CD8-positive, alpha-beta memory T cell (primary cell): Measurements from ENCODE around the gene CCDC167. TPM values are rescaled to one million over a fixed set of nuclear protein-coding genes. Genes with fewer than 3 reads are reported as not detected.

Experiments used
- CTCF ChIA-PET: fragments of 350-600 bp; sonication (Branson Sonifier 250); formaldehyde crosslinking; loops from one replicate; lab custom pipeline; 2021; ENCODE audit warnings: antibody characterized with exemption; lab: Charles Lee
- POLR2A ChIA-PET: fragments of 350-600 bp; sonication (Branson Sonifier 250); formaldehyde crosslinking; loops from one replicate; lab custom pipeline; 2021; ENCODE audit warnings: antibody characterized with exemption; lab: Charles Lee
- DNase-seq, 5 donors: peaks; one replicate each; pipeline versions ENCODE4 v3.0.0 to v3.0.0-alpha.2; 2020 to 2022; ENCODE audit warnings: mixed read lengths in 1 of 5
- H3K27ac ChIP-seq: one replicate; pipeline ENCODE4 v1.7.0; 2013; ENCODE audit warnings: low read depth, mild to moderate bottlenecking, low read length, moderate library complexity
- H3K27me3 ChIP-seq: 2 replicates; pipeline ENCODE4 v1.7.0; 2013; ENCODE audit warnings: low read length, mild to moderate bottlenecking; ENCODE audit not compliant: insufficient read depth, poor library complexity, severe bottlenecking
- H3K36me3 ChIP-seq: 2 replicates; pipeline ENCODE4 v1.7.0; 2013; ENCODE audit warnings: mild to moderate bottlenecking, low read length, moderate library complexity; ENCODE audit not compliant: insufficient read depth
- H3K4me1 ChIP-seq: 2 replicates; pipeline ENCODE4 v1.7.0; 2013; ENCODE audit warnings: mild to moderate bottlenecking, low read length, moderate library complexity; ENCODE audit not compliant: insufficient read depth
- H3K4me3 ChIP-seq: 2 replicates; pipeline ENCODE4 v1.7.0; 2013; ENCODE audit warnings: mild to moderate bottlenecking, low read length
- H3K9me3 ChIP-seq: 2 replicates; pipeline ENCODE4 v1.7.0; 2013; ENCODE audit warnings: mild to moderate bottlenecking, low read length
- H3K27ac Mint-ChIP-seq, 8 donors: one replicate each; pipeline ENCODE4 v1.8.0; 2020 to 2021; ENCODE audit warnings: mixed read lengths in 8 of 8, mild to moderate bottlenecking in 6 of 8, inconsistent platforms in 3 of 8, moderate library complexity in 3 of 8
- H3K27me3 Mint-ChIP-seq, 2 donors: one replicate each; pipeline ENCODE4 v1.8.0; 2020 to 2021; ENCODE audit warnings: mixed read lengths in 2 of 2, mild to moderate bottlenecking in 1 of 2, moderate library complexity in 1 of 2
- H3K36me3 Mint-ChIP-seq, 3 donors: one replicate each; pipeline ENCODE4 v1.8.0; 2020 to 2021; ENCODE audit warnings: mixed read lengths in 3 of 3, inconsistent platforms in 1 of 3, mild to moderate bottlenecking in 1 of 3
- H3K4me1 Mint-ChIP-seq, 3 donors: one replicate each; pipeline ENCODE4 v1.8.0; 2020 to 2021; ENCODE audit warnings: mixed read lengths in 3 of 3, inconsistent platforms in 1 of 3, mild to moderate bottlenecking in 1 of 3
- H3K4me3 Mint-ChIP-seq, 7 donors: one replicate each; pipeline ENCODE4 v1.8.0; 2020 to 2021; ENCODE audit warnings: mixed read lengths in 7 of 7, mild to moderate bottlenecking in 6 of 7, moderate library complexity in 4 of 7, inconsistent platforms in 2 of 7
- H3K9me3 Mint-ChIP-seq, 5 donors: one replicate each; pipeline ENCODE4 v1.8.0; 2020 to 2022; ENCODE audit warnings: mixed read lengths in 5 of 5, mild to moderate bottlenecking in 3 of 5, moderate library complexity in 2 of 5, inconsistent platforms in 1 of 5
- polyA plus RNA-seq: library from polyadenylated mRNA; unstranded; fragments of 300-500 nt; fragmentation: Illumina TruSeq; gene quantifications from one replicate; pipeline ENCODE4 v1.2.3, GENCODE V29; 2021
- total RNA-seq, 2 experiments: library from RNA; stranded (reverse); gene quantifications; one replicate each; pipeline ENCODE4 v1.2.3, GENCODE V29; 2021

Gene CCDC167
- total and polyA plus RNA-seq, 3 experiments from 2014 or later, result 79.5 to 181 (median 86.3) TPM

GRCh38 chr6:37535759-37536490 is 36.2 kb upstream of the CCDC167 start:
- H3K36me3 ChIP-seq, result no peaks in the 10 kb centered on the region
- no peaks in the 10 kb centered on the region for H3K4me1 ChIP-seq
- Mint-ChIP-seq H3K4me1 (peaks cover 9 to 28% (median 10%) of the 10 kb centered on the region in 3 donors), H3K9me3 (no peaks in the 10 kb centered on the region), H3K36me3 (peaks cover 0 to 3% (median 0%) of the 10 kb centered on the region in 3 donors), H3K27me3 (no peaks in the 10 kb centered on the region), H3K4me3 (peak overlapping the region in 6 of 7 donors; percentile 56 to 80 (median 74)), H3K27ac (peak overlapping the region in 2 of 8 donors; percentile 47 to 85)
- no peaks in the 10 kb centered on the region for H3K9me3 ChIP-seq
- H3K27ac ChIP-seq, result no peak overlapping the region
- peak in 2 of 5 donors; percentile 21 to 55 for DNase-seq
- CTCF ChIA-PET, result interaction anchor here (0.8 to 4.9 kb wide), 7 partner anchors 12 to 44 kb away, joined by 3 to 34 read pairs (median 4); no protein-coding TSS in a partner anchor
- POLR2A ChIA-PET, result interaction anchor here (1.0 to 1.5 kb wide), 5 partner anchors 11 to 34 kb away, joined by 3 to 5 read pairs (median 4); no protein-coding TSS in a partner anchor
- peak overlapping the region; percentile 48 for H3K4me3 ChIP-seq
- H3K27me3 ChIP-seq, result no peaks in the 10 kb centered on the region

GRCh38 chr6:37535428-37535758 is 35.7 kb upstream of the CCDC167 start:
- H3K4me1 ChIP-seq, result no peaks in the 10 kb centered on the region
- Mint-ChIP-seq H3K4me3 (peak overlapping the region in 3 of 7 donors; percentile 66 to 80 (median 78)), H3K27me3 (no peaks in the 10 kb centered on the region), H3K36me3 (peaks cover 0 to 3% (median 0%) of the 10 kb centered on the region in 3 donors), H3K27ac (peak overlapping the region in 1 of 8 donors; percentile 38), H3K4me1 (peaks cover 9 to 22% (median 10%) of the 10 kb centered on the region in 3 donors), H3K9me3 (no peaks in the 10 kb centered on the region)
- H3K36me3 ChIP-seq, result no peaks in the 10 kb centered on the region
- H3K27ac ChIP-seq, result no peak overlapping the region
- no peak for DNase-seq
- peak overlapping the region; percentile 48 for H3K4me3 ChIP-seq
- ChIA-PET CTCF (interaction anchor here (0.8 to 4.9 kb wide), 6 partner anchors 13 to 44 kb away, joined by 3 to 34 read pairs (median 5); no protein-coding TSS in a partner anchor), POLR2A (interaction anchor here (1.0 to 1.5 kb wide), 5 partner anchors 12 to 34 kb away, joined by 3 to 5 read pairs (median 4); no protein-coding TSS in a partner anchor)
- H3K27me3 ChIP-seq, result no peaks in the 10 kb centered on the region
- no peaks in the 10 kb centered on the region for H3K9me3 ChIP-seq

GRCh38 chr6:37534893-37535292 is 35.2 kb upstream of the CCDC167 start:
- H3K9me3 Mint-ChIP-seq, result no peaks in the 10 kb centered on the region
- Histone ChIP-seq H3K27me3 (no peaks in the 10 kb centered on the region), H3K9me3 (no peaks in the 10 kb centered on the region), H3K36me3 (no peaks in the 10 kb centered on the region), H3K27ac (no peak overlapping the region), H3K4me3 (no peak overlapping the region), H3K4me1 (no peaks in the 10 kb centered on the region)
- H3K4me3 Mint-ChIP-seq, result no peak overlapping the region
- ChIA-PET POLR2A (interaction anchor here (1.5 kb wide), 1 partner anchor 31 kb away, joined by 4 read pairs; no protein-coding TSS in a partner anchor), CTCF (interaction anchor here (1.7 to 4.9 kb wide), 2 partner anchors 13 to 31 kb away, joined by 8 to 34 read pairs; no protein-coding TSS in a partner anchor)
- H3K27me3 Mint-ChIP-seq, result no peaks in the 10 kb centered on the region
- peaks cover 0 to 3% (median 0%) of the 10 kb centered on the region in 3 donors for H3K36me3 Mint-ChIP-seq
- peaks cover 9 to 17% (median 10%) of the 10 kb centered on the region in 3 donors for H3K4me1 Mint-ChIP-seq
- no peak for DNase-seq
- H3K27ac Mint-ChIP-seq, result peak overlapping the region in 1 of 8 donors; percentile 17

- H3K9me3 Mint-ChIP-seq, result no peaks in the 10 kb centered on the region
- peak overlapping the region in 6 of 8 donors; percentile 77 to 89 (median 82) for H3K27ac Mint-ChIP-seq
- Histone ChIP-seq H3K9me3 (no peaks in the 10 kb centered on the region), H3K4me3 (no peak overlapping the region), H3K27me3 (no peaks in the 10 kb centered on the region), H3K36me3 (no peaks in the 10 kb centered on the region), H3K4me1 (no peaks in the 10 kb centered on the region), H3K27ac (no peak overlapping the region)
- no peak overlapping the region for H3K4me3 Mint-ChIP-seq
- CTCF ChIA-PET, result interaction anchor here (1.0 to 1.2 kb wide), 2 partner anchors 15 to 34 kb away, joined by 3 read pairs; no protein-coding TSS in a partner anchor
- peaks cover 10 to 20% (median 12%) of the 10 kb centered on the region in 3 donors for H3K4me1 Mint-ChIP-seq
- peaks cover 0 to 6% (median 0%) of the 10 kb centered on the region in 3 donors for H3K36me3 Mint-ChIP-seq
- DNase-seq, result no peak
- peaks cover 0 to 1% of the 10 kb centered on the region in 2 donors for H3K27me3 Mint-ChIP-seq
- POLR2A ChIA-PET, result interaction anchor here (2.0 kb wide), 1 partner anchor 15 kb away, joined by 6 read pairs; no protein-coding TSS in a partner anchor
Observed at GRCh38 chr6:37532122-37532521, 32.4 kb upstream of the CCDC167 start.

GRCh38 chr6:37531437-37532036 is 31.8 kb upstream of the CCDC167 start:
- Histone ChIP-seq H3K36me3 (no peaks in the 10 kb centered on the region), H3K9me3 (no peaks in the 10 kb centered on the region), H3K4me3 (no peak overlapping the region), H3K4me1 (no peaks in the 10 kb centered on the region), H3K27ac (no peak overlapping the region), H3K27me3 (no peaks in the 10 kb centered on the region)
- Mint-ChIP-seq H3K9me3 (no peaks in the 10 kb centered on the region), H3K27ac (peak overlapping the region in 4 of 8 donors; percentile 43 to 85 (median 71)), H3K27me3 (peaks cover 0 to 1% of the 10 kb centered on the region in 2 donors), H3K4me1 (peaks cover 16 to 26% (median 16%) of the 10 kb centered on the region in 3 donors), H3K4me3 (no peak overlapping the region), H3K36me3 (peaks cover 0 to 6% (median 0%) of the 10 kb centered on the region in 3 donors)
- ChIA-PET CTCF (interaction anchor here (0.8 to 1.2 kb wide), 3 partner anchors 16 to 39 kb away, joined by 3 read pairs; no protein-coding TSS in a partner anchor), POLR2A (interaction anchor here (0.6 to 2.0 kb wide), 2 partner anchors 14 to 94 kb away, joined by 3 to 6 read pairs; no protein-coding TSS in a partner anchor)
- no peak for DNase-seq

GRCh38 chr6:37531026-37531425 is 31.3 kb upstream of the CCDC167 start:
- H3K27me3 ChIP-seq, result no peaks in the 10 kb centered on the region
- peak overlapping the region in 2 of 8 donors; percentile 60 to 68 for H3K27ac Mint-ChIP-seq
- H3K4me1 Mint-ChIP-seq, result peaks cover 14 to 29% (median 18%) of the 10 kb centered on the region in 3 donors
- peaks cover 0 to 8% (median 0%) of the 10 kb centered on the region in 3 donors for H3K36me3 Mint-ChIP-seq
- H3K9me3 Mint-ChIP-seq, result no peaks in the 10 kb centered on the region
- no peak for DNase-seq
- H3K4me3 Mint-ChIP-seq, result no peak overlapping the region
- H3K4me1 ChIP-seq, result no peaks in the 10 kb centered on the region
- POLR2A ChIA-PET, result interaction anchor here (0.6 to 2.0 kb wide), 2 partner anchors 14 to 94 kb away, joined by 3 to 6 read pairs; no protein-coding TSS in a partner anchor
- no peaks in the 10 kb centered on the region for H3K36me3 ChIP-seq
- no peak overlapping the region for H3K27ac ChIP-seq
- CTCF ChIA-PET, result interaction anchor here (0.8 to 1.0 kb wide), 2 partner anchors 35 to 39 kb away, joined by 3 read pairs; no protein-coding TSS in a partner anchor
- no peaks in the 10 kb centered on the region for H3K9me3 ChIP-seq
- H3K4me3 ChIP-seq, result no peak overlapping the region
- H3K27me3 Mint-ChIP-seq, result peaks cover 0 to 1% of the 10 kb centered on the region in 2 donors

- H3K4me1 ChIP-seq, result no peaks in the 10 kb centered on the region
- Mint-ChIP-seq H3K9me3 (no peaks in the 10 kb centered on the region), H3K4me3 (no peak overlapping the region), H3K27ac (peak overlapping the region in 2 of 8 donors; percentile 27 to 73), H3K27me3 (peaks cover 0 to 1% of the 10 kb centered on the region in 2 donors), H3K36me3 (peaks cover 0 to 8% (median 0%) of the 10 kb centered on the region in 3 donors), H3K4me1 (peaks cover 10 to 36% (median 21%) of the 10 kb centered on the region in 3 donors)
- ChIA-PET POLR2A (interaction anchor here (2.0 kb wide), 1 partner anchor 13 kb away, joined by 6 read pairs; no protein-coding TSS in a partner anchor), CTCF (interaction anchor here (1.3 kb wide), 1 partner anchor 12 kb away, joined by 3 read pairs; no protein-coding TSS in a partner anchor)
- no peaks in the 10 kb centered on the region for H3K36me3 ChIP-seq
- H3K4me3 ChIP-seq, result no peak overlapping the region
- H3K9me3 ChIP-seq, result no peaks in the 10 kb centered on the region
- no peaks in the 10 kb centered on the region for H3K27me3 ChIP-seq
- no peak overlapping the region for H3K27ac ChIP-seq
- DNase-seq, result no peak
Observed at GRCh38 chr6:37530297-37530696, 30.6 kb upstream of the CCDC167 start.
